Left lobe of liver (tissue), 2 donors: ENCODE measurements around the gene MEI1. TPM values are rescaled to one million over a fixed set of nuclear protein-coding genes. Genes with fewer than 3 reads are reported as not detected.
"Not testable (repeated sequence)": the region's sequence is repeated elsewhere in the genome, so short reads cannot be mapped to it uniquely, and the experiment has no call there.

ENCODE experiments used
- ATAC-seq: fragments of 200-7000 bp; cut with Tn5 transposase; one replicate; pipeline ENCODE4 v1.9.1; 2020; ENCODE audit warnings: mild to moderate bottlenecking, moderate library complexity
- DNase-seq: peaks from one replicate; pipeline ENCODE4 v3.0.0-alpha.2; 2020; ENCODE audit warnings: low spot score
- total RNA-seq: library from RNA; stranded (reverse); gene quantifications from one replicate; pipeline ENCODE4 v1.2.1, GENCODE V29; 2021
- donor health status: DM: no; HTN: no; CAD: no; lungs with moderate emphysema.
- donor health status: DM: no; HTN: yes; CAD: no.

MEI1 gene, protein sequence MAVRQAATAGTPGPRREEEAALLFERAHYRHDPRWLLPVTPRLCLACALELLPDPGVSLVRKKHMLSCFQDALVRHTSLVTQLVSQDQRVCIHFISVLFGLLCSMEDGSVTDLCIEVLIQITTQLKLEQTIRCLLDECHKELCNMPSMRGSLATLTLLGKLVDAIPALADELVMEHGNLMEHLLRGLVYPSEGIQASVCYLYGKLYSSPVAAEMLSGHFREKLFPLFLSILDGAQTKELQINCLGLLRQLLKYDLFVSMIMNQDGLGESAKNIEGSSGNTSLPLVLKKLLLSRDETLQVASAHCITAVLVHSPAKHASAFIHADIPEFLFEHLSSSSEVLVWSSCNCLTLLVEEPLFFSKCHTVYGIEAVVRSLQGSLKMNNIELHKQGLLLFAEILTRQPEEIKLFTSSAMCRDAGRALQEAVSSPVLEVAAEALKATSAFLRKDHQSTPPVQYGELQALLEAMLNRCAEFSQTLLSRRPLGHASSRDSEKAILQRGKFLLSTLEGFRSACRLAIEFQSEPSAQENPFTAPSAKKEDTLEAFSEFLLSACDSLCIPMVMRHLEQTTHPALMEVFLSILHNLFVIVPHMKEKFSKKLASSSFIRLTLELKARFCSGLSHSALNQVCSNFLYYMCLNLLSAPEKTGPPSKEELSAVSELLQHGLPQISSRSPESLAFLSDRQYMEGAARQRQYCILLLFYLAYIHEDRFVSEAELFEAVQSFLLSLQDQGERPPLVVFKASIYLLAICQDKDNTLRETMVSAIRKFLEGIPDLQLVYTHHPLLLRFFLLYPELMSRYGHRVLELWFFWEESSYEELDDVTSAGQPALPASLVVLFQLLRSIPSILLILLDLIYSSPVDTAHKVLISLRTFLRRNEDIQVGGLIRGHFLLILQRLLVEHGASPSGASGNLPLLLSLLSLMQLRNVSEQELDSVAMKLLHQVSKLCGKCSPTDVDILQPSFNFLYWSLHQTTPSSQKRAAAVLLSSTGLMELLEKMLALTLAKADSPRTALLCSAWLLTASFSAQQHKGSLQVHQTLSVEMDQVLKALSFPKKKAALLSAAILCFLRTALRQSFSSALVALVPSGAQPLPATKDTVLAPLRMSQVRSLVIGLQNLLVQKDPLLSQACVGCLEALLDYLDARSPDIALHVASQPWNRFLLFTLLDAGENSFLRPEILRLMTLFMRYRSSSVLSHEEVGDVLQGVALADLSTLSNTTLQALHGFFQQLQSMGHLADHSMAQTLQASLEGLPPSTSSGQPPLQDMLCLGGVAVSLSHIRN
- total RNA-seq = 0.53 TPM

DNA sequence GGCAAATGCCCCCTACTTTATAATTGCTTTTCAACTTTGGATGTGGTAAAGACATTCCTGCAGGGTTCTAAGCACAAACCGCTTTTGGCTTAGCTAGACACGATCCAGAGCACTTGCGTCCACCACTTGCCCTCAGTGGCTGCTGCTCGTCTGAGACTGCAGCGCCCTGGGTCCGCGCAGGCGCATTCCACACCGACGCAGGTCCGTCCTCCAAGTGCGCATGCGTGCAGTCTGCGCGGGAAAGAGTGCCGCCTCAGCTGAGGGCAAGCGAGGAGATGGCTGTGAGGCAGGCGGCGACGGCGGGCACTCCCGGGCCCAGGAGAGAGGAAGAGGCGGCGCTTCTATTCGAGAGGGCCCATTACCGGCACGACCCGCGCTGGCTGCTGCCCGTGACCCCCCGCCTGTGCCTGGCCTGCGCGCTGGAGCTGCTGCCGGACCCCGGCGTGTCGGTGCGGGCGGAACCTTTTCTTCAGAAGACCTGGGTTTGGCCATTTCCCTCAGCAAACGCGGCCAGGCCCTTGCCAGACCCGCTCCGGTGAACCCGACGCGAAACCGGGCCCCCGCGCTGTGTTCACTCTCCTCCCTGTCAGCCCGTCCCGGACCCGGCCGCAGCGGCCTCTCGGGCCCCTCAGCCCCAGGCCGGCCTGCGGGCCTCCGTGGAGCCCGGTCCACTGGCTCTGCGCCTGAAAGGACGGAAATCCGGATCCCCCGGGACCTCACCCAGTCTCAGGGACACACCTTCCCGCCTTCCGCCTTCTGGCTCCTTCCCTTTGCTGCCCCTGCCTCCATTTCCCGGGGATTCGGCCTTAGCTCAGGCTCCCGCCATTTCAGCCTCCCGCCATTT is at the start of gene MEI1:
Gene MEI1 (plus strand): TSS at position 240 of the 844 bp plus-strand sequence. CDS start 36 bp downstream, at position 276.
- peak; percentile 88 for DNase-seq
- peak; percentile 72 for ATAC-seq

DNA sequence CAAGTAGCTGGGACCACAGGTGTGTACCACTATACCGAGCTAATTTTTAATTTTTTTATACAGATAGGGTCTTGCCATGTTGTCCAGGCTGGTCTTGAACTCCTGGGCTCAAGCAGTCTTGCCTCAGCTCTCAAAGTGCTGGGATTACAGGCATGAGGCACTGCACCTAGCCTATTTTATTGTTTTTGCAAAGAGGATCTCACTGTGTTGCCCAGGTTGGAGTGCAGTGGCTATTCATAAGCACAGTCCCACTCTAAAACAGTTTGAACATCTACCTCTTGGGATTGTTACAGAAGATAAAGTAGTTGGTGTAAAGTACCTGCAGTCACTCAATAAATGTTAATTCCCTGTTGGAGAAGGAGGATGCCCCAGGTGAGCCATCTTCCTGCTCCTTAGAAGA is 49.1 kb upstream of the MEI1 start:
- ATAC-seq = no peak
- no peak for DNase-seq

DNA sequence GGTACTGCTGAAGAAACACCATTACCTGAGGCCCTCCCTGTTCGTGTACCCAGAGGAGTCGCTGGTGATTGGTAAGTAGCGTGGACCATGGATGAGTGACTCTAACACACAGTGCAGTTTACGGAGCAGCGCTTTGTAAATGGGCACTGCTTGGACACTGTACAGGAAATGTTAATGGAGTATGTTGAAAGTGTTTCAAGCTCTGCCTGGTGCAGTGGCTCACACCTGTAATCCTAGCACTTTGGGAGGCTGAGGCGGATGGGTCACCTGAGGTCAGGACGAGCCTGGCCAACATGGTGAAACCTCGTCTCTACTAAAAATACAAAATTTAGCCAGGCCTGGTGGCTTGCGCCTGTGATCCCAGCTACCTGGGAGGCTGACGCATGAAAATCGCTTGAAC is 48.5 kb upstream of the MEI1 start:
- ATAC-seq (no peak), DNase-seq (no peak)

DNA sequence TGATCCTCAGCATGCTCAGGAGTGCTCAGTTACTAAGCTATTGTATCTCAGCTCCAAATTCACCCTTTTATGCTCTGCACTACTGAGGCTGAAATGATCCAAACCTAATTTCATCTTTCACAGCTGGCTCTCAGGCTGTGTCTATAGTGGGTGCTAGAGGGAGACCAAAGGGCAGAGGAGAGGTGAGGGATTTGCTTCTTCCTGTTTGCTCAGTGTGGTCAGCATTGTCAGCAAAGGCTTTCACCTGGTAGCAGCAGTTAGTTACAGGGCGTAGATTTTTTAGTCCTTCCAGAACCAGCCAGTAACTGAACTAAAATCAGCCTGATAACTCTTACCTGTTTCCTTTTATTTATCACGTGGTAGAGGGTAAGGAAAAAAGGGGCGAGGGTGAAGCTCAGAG is 45.0 kb upstream of the MEI1 start:
- DNase-seq (no peak), ATAC-seq (peak; percentile 62)

DNA sequence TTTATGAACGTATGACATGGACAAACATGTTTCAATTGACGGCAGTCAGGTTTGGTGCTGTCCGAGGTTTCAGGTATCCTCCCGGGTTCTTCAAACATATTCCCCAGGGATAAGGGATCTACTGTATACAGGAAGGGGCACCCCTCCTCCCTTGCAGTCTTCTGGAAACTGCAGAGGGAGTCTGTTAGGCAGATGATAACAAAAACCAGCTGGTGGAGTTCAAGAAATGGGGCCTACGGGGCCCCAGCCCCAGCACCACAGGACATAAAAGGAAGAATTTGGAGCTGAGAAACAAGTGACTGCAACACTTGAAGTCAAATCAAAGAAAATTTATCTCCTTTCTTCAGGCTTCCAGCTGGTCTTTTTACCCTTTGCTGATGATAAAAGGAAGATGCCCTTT is 42.7 kb upstream of the MEI1 start:
- ATAC-seq (no peak), DNase-seq (no peak)

DNA sequence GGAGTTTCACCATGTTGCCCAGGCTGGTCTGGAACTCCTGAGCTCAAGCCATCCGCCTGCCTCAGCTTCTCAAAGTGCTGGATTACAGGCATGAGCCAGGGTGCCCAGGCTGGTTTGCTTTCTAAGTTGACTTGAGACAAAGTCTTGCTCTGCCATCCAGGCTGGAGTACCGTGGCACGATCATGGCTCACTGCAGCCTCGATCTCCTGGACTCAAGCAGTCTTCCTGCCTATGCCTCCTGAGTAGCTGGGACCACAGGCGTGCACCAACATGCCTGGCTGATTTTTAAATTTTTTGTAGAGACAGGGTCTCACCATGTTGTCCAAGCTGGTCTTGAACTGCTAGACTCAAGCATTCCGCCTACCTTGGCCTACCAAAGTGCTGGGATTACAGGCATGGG is 41.6 kb upstream of the MEI1 start:
- DNase-seq (no peak), ATAC-seq (no peak)

DNA sequence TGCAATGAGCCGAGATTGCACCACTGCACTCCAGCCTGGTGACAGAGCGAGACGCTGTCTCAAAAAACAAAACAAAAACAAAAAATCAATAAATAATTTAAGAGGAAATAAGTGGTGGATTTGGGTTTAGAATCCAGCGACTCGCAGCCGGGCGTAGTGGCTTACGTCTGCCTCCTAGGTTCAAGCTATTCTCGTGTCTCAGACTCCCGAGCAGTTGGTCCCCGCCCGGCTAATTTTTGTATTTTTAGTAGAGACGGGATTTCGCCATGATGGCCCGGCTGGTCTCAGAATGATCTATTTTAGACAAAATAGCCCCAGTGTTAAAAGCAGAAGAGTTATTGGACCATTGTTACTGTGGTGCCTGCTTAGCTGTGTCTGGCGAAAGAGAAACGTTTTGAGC is 40.4 kb upstream of the MEI1 start:
- no peak for ATAC-seq
- no peak for DNase-seq

DNA sequence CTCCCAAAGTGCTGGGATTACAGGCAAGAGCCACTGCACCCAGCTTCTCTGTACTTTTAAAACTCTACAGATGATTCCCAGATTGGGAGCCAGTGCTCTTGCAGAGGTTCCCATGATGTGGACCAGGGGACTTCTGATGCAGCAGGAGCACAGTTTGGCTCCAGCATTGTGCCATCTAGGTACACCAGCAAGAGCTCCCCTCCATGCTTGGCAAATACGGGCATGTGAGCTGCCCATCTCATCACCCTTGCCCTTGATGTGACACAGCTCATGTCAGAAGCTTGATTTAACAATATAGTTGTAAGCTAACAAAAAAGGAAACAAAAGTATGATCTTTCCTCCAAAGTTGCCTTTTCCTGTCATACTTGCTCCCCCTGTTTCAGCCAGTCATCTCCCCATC is 39.4 kb upstream of the MEI1 start:
- no peak for DNase-seq
- no peak for ATAC-seq

DNA sequence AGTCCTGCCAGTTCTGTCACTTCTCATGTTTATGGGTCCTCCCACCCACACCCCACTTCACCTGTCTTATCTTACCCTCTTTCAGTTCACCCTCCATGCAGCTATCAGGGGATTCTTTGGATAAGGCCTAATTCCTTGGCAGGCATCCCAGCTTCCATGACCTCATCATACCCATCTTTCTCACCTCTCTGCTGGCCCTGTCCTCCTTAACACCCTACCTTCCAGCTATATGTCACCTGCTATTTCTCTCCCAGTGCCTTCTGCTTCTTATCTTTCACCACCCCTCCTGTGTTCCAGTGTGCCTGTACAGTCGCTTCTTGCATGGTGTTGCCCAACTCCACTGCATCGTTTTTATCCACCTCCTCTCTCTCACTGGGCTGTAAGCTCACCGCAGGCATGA is 38.9 kb upstream of the MEI1 start:
- DNase-seq = no peak
- no peak for ATAC-seq

DNA sequence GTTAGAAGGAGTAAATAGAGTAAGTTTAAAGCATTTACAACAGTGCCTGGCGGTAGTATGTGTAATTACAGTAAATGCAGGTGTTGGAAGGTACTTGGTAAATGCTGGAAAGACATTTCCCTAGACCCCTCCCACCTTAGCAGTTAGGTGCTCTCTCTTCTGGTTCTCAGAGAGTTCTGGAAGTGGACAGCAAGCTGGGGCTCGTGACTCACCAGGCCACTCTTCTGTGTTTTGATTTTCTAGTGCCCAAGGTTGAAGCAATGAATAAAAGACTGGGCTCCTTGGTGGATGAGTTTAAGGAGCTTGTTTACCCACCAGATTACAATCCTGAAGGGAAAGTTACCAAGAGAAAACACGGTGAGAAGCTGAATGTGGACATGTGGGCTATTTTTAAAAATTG is 38.2 kb upstream of the MEI1 start:
- DNase-seq (no peak), ATAC-seq (no peak)

DNA sequence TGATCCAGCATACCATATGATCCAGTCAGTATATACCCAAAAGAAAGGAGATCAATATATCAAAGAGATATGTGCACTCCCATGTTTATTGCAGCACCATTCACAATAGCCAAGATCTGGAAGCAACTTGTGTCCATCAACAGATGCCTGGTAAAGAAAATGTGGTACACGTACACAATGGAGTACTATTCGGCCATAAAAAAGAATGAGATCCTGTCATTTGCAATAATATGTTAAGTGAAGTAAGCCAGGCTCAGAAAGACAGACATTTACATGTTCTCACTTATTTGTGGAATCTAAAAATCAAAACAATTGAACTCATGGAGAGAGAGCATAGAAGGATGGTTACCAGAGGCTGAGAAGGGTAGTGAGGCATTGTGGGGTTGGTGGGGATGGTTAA is 37.6 kb upstream of the MEI1 start:
- no peak for ATAC-seq
- no peak for DNase-seq

DNA sequence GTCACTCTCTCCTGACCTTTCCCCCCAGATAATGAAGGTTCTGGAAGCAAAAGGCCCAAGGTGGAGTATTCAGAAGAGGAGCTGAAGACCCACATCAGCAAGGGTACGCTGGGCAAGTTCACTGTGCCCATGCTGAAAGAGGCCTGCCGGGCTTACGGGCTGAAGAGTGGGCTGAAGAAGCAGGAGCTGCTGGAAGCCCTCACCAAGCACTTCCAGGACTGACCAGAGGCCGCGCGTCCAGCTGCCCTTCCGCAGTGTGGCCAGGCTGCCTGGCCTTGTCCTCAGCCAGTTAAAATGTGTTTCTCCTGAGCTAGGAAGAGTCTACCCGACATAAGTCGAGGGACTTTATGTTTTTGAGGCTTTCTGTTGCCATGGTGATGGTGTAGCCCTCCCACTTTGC is 35.7 kb upstream of the MEI1 start:
- not testable (repeated sequence) for ATAC-seq, DNase-seq

DNA sequence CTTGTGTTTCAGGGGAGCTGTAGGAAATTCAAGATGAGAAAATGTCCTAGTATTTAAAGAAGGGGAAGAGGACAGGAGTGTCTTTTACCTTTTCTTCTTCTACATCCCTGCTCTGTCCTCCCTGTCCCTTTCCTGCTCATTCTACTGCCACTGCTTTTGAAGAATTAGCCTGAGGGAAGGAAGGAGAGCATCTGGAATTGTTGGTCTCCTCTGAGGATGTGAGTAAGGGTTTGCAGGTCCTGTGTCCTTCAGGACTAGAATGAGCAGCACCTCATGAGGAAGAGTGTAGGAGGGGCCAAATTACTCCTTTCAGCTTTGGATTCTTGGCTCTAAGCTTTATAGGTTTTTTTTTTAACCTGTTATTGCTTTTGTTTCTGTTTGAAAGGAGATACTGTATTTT is 34.8 kb upstream of the MEI1 start:
- ATAC-seq (no peak), DNase-seq (no peak)

DNA sequence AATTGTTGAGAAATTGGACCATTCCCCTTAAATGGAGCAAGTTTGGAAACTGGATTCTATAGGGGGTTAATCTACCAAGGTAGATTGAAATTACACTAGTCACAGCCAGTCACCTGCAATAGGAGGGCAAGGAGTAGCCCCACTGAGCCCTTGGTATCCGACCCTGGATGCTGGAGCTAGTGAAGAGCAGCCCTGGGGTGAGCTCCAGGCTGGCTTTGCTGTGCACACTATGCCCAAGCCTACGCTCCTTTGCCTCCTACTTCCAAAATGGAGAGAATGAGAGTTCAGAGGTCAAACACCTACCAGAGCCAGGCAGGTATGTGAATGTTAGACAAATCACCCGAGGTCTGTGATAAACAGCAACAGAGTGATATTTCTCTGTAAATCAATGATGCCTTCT is 34.4 kb upstream of the MEI1 start:
- no peak for DNase-seq
- ATAC-seq = no peak

DNA sequence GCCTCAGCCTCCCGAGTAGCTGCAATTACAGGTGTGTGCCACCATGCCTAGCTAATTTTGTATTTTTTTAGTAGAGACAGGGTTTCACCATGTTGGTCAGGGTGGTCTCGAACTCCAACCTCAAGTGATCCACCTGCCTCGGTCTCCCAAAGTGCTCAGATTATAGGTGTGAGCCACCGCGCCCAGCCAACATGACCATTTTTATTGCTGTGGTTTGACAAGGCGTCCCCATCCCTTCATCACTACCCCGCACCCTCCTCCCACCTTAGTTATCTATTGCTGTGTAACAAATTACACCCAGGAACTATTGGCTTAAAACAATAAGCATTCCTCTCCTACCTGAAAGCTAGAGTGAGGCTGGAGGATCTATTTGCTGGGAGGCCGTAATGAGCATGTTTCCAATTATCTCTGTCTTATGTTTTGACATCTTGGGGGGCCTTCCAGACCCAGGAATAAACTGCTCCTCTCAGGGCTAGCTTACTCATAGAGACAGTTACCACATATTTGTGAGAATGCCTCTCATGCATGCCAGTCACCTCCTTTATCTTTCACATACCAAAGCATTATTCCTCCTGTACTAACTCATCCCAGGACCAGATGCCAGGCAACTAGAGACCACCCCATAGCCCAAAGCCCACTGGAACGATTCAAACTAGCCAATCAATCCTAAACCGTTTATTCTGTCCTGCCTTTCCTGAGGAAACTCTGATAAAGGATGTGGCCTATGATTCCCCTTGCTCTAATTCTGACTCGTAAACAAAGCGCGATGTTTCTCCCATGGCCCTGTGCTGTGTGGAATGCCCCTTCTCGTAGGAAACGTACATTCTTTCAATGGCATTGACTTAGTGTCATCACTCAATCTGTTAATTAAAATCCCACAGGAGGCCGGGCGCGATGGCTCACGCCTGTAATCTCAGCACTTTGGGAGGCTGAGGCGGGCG is 30.1 kb upstream of the MEI1 start:
- no peak for DNase-seq

DNA sequence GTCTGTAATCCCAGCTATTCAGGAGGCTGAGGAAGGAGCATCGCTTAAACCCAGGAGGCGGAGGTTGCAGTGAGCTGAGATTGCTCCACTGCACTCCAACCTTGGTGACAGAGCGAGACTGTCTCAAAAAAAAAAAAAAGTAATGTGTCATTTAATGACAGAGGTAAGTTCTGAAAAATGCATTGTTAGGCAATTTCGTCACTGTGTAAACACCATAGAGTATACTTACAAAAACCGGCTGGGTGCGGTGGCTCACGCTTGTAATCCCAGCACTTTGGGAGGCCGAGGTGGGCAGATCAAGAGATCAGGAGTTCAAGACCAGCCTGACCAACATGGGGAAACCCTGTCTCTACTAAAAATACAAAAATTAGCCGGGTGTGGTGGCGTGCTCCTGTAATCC is 27.2 kb upstream of the MEI1 start:
- DNase-seq = not testable (repeated sequence)
- ATAC-seq = peak; percentile 36

More for the DNA sequence above, 30.1 kb upstream of the MEI1 start:
- ATAC-seq = no peak

DNA sequence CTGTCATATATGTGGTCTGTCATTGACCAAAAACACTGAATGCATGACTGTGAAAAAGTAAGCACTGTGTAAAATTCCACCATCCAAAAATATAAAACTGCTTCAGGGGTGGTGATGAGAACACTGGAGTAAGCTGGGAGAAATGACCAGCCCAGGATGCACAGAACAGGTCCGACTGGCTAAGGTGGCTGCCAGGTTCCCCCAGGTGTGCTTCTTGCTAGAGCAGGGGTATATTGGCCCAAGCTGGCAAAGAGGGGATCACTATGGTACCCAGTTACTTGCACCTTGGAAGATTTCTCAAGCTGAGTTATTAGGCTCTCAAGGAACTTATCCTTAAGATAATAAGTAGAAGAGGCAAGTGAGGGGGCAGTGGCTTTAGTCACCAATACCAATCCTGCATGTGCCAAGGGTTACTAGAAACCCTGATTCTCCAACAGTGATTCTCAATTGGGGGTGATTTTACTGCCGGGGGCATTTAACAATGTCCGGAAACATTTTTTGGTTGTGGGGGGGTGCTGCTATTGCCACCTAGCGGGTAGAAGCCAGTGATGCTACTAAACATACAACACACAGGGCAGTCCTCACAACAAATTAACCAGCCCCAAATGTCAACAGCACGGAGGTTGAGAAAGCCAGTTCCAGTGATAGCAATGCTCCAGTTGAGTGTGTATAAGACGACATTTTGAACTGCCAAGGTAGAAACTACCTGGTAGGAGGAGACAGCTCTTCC is 26.4 kb upstream of the MEI1 start:
- ATAC-seq (peak; percentile 92), DNase-seq (no peak)

DNA sequence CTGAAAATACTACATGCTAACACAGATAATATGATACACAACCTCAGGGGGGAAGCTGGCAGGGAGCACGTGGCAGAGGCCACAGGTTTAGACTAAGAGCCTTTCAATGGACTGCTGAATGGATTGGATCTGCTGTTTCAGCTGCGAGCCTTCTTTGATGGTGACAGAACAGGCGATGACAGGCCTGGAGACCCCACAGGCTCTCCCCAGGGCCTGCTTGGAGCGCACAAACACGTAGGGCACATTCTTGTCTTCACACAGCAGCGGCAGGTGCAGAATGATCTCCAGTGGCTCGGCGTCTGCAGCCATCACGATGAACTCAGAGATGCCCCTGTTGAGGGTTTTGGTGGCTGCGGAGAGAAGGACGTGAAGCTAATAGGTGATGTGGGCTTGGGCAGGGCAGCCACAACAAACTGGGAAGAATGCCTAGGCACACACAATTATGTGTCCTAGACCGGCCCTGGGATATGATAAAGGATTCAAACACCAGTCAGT is 24.4 kb upstream of the MEI1 start:
- no peak for DNase-seq
- ATAC-seq = no peak
